ENCODE data around the gene SDC1.

SDC1 gene

DNA sequence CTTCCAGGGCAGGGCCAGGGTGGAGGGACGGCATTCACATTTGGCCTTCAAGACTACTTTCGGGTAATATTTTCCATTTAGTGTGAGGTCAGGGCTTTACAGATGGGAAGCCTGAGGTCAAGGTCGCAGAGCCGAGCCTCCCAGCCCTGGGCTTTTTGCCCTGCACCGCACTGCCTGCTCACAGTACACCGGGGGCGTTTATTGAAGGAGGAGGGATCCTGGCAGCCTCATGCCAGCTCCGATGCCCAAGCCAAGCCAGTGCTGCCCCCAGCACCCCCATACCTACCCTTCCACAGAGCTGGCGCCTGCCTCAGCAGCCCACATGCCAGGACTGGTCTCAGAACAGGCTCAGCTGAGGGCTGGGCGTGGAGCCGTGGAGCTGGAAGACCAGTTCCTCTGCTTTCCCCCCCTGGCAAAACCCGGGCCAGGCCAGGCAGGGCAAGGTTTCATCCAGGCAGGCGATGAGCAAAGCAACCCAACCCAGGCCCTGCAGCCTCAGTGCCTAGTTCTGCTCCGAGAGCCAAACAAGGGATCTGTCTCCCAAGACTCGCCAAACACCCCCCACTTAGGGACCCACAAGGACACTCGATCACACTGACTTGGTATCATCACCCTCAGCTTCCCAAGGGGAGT lies 11.9 kb downstream of the SDC1 start:
- DNase-seq = no peak

DNA sequence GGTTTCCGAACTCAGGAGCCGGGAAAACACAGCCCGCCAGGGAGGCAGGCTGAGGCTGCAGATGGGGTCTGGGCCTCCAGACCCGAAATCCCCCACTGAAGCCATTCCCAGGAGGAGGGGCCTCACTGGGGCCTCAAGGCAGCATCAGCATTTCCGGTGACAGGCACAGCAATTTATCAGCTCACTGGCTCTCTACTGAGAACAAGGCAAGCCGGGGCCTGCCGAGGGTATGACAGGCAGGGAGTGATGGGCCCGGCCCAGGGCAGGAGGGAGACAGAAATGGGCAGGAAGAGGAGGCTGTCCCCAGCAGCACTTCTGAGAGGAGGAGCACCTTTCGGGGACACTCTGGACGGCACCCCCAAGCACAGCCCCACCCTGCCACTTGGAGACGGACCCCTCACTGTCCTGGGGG lies 12.5 kb downstream of the SDC1 start:
- DNase-seq = no peak

DNA sequence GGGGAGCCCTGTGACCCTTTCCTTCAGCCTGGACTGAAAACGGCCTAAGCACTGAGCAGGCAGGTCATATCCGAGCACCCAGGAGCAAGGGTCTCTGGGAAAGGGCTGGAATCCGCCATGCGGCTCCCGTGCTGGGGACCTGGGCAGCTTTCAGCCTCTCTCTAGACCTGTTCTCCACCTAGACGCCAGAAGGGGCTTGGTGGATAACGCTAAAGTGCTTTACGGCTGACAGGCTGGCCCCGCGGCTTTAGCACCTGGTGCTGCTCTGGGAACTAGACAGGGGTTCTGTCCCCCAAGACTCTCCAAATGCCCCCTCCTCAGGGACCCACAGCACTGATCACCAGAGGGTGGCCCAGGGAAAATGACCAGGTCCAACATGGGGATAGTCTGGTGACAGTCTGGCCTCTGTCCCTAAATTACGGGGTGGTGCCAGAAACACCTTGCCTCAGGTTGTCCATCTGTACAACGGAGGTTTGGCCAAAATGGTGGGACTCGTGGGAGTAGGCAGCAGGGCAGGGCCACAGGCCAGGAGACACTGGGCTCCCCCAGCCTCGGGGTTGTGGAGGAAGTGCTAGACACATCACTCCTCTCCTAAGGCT lies 13.0 kb downstream of the SDC1 start:
- no peak for DNase-seq

DNA sequence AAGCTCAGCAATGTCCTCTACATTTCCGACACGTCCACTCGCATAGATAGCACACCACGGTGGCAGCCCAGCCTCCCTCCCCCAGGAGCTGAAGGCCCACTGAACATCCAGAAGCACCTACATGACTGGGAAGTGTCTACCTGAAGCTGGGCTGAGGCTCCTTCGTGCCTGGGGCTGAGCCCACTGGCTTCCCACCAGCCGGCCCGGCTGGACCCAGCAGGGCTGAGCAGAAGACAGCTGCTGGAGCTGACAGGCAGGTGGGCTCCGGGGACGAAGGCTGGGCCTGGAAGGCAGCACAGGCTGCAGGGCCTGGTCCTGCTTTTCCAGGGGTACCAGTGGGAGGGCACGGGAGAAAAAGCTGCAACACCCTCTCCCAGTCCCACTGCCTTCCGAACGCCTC lies 13.5 kb downstream of the SDC1 start:
- DNase-seq = no peak

DNA sequence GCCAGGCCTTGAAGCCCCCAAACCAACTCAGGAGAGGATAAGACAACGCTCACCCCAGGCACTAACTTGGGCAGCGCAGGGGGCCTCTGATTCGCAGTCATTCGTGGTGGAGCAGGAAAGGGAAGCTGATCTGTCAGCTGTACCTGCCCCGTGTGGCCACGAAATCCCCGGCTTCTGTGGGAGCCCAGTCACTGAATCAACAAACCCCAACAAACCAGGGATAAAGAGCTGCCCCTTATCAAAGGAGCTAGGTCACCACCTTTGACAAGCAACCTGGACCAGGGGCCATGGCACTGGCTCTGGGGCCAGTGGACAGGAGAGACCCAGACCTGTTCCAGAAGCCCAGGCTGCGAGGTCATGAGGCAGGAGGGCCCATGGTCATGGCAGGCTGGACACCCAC lies 14.5 kb downstream of the SDC1 start:
- no peak for DNase-seq

DNA sequence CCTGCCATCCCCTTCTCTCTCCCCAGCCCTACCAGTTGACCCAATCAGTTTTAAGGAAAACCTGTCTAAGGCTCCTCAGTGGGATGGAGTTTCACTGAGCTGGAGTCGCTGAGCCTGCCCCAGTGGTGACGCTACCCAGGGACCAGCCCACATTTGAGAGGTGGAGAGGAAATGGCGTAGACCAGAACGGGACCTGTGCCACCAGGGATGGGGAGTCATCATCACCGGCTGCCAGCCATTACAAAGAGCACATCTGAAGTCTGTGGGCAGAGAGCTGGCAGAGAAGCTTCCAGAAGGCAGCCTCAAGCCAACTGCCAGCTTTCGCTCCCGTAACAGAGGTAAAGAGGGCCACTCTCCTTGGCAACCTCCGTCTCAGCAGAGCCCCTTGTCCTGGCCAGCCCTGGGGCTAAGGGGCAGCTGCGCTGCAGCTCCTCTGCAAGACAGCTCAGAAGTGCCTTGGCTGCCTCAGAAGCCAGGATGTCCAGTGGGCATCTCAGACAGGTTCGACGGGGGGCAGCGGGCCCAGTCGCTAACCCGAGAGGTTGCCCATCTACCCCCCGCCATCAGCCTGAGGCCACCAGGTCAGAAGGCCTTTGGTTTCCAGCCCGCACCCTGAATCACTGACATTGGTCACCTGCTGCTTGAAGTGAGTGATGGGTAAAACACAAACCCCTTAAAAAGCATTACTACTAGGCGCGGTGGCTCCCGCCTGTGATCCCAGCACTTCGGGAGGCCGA lies 15.4 kb downstream of the SDC1 start:
- no peak for DNase-seq

DNA sequence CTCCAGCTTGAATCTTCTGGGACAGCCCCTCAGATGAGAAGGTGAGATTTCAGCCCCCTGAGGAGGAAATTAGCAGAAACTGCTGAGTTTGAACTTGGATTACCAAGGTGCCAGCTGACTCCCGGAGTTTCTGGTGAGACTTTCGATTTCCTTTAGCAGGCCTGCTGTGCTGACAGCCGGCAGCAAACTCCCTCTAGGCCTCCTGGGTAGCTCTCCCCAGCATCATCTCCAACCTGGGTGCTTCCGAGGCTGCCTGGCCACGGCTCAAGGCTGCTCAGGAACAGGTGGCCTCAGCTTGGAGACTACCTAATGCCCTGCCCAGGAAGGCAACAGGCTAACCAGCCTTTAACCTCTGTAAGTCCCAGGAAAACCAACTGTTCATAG lies 16.5 kb downstream of the SDC1 start:
- no peak for DNase-seq

DNA sequence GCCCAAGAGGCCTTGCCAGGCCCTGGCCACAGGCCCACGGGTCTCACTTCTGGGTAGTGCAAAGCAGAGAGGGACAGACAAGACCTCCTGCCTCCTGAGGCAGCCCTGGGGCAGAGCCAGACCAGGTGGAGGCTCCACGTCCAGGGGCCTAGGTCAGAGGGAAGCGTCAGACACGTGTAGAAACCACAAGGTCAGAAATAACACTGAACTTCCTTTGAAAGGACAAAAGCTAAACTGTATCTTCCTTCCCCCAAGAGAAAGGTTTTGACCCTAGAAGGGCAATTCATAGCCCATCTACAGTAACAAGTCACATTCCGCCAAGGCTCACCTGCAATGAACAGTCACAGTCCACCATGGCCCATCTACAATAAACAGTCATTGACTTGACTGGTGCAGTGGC lies 17.9 kb downstream of the SDC1 start:
- no peak for DNase-seq

DNA sequence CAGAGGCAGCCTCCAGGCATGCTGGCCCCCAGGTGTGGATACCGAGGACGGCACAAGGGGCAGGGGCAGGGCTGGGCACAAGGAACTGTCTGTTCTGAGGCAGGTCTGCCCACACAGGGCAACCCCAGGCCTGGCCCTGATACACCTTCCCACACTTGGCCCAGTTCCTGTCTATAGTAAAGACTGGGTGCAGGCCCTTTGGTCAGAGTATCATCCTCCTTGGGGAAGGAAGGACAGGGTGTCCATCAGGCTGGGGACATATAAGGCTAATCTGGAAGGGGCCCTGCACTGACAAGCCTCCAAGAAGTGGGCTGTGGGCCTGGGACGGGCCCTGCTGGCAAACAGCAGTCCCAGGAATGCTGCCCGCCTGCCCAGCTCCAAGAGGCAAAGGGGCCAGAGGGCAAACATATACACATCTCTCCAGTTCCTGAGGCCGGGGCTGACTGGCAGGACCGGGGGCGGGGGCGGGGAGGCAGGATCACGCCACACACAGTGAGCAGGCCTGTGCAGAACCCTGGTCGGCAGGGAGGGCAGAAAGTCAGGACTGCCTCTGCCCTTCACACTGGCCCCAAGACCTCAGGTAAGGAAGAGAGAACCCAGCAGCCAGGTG lies 18.9 kb downstream of the SDC1 start:
- DNase-seq = no peak

DNA sequence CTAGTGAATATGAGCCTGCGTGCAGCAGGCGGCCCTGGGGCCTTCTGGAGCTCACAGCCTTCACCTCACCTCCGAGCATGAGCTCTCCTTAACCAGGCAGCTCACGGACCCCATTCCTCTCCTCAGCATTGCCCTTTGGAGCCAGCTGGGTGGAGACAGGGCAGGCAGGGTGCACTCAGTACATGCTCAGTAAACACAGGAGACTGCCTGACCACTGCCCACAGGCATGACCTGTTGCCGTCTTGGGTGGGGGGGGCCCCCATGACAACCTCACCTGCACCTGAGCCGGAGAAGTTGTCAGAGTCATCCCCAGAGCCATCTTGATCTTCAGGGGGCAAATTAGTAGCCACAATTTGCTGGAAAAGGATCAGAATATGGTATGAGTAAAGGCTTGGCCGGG lies 19.9 kb downstream of the SDC1 start:
- no peak for DNase-seq

DNA sequence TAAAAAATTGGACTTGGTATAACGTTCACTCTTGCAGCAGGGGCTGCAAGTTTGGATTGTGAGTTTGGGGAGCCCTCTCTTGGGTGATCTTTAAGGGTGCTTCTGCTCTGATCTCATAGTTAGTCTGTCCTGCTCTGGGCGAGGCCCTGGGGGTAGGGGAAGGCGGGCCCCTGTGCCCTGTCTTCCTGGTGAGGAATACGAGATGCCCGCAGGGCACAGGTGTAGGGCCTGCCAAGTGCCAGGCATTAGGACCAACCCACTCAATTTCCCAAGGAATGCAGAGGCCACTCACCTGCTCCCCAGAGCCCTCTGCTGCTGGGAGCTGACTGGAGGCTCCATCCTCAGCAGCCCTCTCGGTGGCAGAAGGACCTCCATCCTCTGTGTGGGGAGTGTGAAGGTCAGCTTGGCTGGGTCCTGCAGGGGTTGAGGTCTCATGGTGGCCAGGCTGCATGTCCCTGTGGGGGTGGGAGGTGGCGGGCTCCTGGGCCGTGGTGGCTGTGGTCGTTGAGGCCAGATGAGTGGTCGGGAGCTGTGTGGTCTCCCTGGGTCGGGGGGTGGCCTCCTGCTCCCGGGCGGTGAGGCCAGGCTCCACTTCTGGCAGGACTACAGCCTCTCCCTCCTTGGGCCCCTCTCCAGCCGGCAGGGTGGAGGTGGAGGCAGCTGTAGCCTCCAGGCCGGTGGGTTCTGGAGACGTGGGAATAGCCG lies 21.3 kb downstream of the SDC1 start:
- no peak for DNase-seq

DNA sequence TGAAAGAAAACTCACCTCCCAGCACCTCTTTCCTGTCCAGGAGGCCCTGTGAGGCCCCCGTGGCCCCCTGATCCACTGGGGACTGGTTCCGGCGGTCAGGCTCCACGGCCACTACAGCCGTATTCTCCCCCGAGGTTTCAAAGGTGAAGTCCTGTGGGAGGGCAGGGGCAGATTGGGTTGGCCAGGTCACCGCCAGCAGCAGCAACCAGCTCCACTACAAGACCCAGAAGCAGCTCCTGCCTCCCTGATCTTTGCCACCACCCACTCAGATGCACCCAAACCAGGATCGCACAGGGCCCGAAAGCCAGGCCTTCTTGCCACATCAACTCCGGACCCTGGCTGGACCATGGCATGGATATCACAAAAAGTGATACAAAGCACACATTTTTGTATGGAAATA lies 21.9 kb downstream of the SDC1 start:
- no peak for DNase-seq

DNA sequence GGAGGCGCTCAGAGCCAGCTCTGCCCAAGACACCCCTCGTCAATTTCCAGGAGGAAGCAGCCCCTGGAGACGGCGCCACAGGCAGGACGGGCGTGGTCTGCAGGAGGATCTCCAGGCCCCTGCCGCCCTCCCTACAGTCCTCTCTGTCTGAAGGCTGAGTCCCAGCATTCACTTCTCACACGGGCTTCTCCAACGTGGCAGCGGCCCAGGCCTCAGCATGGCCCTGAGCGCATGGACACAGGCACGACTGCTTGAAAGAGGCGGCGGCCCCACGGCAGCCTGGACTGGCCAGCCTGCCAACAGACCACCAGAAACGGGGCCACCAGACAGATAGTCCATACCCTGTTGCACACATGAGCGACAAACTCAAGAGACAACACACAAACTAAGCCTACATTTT lies 23.3 kb downstream of the SDC1 start:
- no peak for DNase-seq

DNA sequence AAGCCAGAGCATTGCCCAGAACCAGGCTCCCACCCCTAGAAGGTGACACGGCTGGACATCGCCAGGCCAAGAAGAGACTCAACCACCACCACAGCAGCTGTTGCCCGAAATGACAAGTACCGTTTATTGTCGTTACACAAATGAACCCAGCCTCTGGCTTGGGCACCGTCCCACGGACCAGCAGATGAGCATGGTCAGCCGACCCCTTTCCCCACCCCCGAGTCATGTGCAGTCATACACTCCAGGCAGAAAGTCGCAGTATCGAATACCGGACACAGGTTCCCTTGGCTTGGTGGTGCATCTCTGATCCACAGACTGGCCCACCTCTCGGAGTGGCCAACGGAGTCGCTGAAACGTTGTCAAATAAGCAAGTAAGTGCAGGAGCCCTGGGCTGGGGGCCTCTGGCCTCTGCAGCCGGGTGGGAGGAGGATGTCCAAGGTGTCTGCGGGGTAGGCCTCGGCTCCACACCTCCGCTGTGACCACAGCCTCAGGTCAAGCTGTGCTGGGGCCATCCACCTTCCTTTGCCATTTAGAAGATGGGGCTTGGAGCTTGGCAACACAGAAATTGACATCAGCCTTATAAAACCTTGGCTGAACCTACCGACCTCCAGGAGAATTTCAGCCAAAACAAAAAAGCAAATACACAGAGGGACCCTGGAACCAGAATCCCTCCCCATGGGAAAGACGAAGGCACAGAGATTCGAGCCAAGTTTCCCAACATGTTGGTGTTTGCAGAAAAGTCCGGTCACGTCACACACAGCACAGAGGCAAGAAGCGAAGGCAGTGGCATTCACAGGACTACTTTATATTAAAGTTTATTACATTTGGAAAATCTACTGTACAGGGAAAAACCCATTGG lies 24.0 kb downstream of the SDC1 start:
- DNase-seq = no peak

DNA sequence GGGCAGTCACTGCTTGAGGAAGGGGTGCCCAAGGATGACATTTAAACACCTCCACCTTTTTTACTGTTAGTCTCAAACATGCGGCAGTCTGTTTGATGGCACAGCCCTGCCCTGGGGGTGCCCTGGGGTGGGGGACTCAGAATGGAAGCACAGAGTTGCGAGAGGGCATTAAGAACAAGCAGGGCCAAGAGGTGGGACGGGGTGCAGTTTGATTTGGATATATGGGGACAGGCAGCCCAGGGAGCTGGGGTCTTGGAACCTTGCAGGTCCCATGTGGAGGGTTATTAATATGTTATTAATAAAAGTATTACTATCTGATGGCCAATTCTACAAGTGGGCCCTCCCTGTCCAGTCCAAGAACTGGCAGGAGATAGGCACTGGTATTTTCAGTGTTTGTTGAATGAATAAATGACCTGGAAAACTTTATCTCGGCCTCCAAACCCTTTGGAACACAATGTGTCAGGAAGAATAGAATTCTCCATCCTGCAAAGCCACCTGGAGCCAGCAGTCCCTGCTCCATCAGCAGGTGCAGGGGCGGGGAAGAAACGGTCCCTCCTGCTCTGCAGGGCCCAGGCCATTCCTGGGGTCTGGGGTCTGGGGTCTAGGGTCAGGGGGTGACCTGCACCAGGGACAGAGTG lies 25.2 kb downstream of the SDC1 start:
- DNase-seq = no peak

DNA sequence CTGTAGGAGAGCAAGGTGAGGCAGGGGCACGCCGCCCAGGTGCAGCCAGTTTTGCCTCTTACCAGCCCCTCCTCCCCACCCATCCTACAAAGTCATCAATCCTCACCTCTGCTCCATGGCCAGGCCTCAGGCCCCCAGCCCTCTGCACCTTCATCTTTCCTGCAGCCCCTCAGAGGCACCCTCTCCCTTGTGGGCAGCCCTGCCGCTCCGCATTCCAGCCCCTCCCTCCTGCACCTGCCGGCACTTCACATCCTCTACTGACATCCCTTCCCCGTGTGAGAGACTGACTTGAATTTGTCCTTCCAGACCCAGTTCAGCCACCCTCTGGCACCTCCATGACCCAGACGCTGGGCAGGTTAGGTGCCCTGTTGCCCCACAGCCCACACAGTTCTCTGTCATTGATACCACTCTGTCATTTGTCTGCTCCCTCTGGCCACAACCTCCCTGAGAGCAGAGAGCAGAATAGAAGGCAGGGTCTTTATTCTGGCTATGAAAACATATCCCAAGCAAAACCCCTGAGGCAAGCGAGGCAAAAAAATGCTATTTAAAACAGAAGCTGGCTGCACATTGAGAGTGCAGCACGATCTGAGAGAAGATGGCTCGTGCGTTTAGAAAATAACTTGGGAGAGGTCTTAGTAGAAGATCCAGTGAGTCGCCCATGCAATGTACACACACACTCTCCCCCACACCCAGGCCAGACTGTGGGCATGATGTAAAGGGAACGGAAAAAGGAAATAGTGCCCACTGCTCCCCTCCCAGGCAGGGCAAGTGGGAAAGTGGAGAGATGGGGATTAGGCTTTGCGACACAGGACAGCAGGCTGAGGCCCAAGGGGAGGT lies 25.9 kb downstream of the SDC1 start:
- DNase-seq = no peak

DNA sequence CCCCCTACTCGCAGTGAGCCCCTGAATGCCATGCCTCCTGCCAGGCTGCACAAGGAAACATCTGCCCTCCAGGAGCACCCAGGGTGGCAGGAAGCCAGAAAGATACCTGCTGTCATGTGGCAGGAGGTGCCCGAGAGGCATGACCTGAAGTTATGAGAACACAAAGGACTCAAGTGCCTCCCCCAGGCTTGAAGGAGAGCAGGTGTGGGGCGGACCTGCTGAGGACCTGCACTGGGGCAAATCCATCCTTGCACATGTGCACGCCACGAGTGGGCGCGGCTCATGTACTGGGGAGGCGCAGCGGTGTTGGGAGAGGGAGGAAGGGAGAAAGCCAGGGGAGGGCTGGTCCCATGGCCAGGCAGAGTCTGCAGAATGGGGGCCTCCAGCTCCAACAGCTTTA lies 26.9 kb downstream of the SDC1 start:
- no peak for DNase-seq

DNA sequence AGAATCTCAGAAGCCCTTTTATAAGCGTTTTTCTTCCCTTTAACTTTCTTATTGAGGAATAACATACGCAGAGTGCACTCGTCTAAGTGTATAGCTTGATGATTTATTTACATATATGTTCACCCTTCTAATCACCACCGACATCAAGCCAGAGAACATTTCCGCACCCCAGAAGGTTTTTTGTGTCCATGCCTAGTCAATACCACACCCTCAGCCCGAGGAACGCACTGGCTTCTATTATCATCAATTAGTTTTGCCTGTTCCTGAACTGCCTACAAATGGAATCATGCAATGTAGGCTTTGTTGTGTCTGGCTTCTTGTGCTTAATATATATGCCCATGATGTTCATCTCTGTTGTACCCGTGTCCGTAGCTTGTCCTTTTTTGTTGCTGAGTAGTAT lies 27.7 kb downstream of the SDC1 start:
- no peak for DNase-seq

DNA sequence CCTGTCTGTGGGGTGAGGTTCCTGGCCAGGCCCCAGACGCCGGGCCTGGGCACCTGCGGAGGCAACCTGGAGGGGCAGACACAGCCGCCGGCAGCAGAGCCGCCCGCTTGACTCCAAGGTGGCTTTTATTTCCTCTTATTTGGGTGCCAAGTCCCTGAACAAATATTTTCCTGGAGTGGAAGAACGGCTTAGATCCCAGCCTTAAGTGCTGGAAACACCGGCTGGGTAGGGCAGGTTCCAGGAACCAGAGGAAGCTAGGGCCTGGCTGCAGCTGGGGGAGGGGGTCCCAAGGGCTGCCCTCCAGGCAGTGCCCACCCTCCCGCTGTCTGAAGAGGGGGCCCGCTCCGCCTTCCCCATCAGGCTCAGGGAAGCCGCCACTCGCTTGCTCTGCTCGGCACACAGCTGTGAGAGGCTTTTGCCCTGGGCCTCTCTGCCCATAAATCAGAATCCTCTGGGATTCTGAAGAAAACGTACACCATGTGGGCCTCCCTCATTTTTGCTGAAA lies 28.2 kb downstream of the SDC1 start:
- no peak for DNase-seq

DNA sequence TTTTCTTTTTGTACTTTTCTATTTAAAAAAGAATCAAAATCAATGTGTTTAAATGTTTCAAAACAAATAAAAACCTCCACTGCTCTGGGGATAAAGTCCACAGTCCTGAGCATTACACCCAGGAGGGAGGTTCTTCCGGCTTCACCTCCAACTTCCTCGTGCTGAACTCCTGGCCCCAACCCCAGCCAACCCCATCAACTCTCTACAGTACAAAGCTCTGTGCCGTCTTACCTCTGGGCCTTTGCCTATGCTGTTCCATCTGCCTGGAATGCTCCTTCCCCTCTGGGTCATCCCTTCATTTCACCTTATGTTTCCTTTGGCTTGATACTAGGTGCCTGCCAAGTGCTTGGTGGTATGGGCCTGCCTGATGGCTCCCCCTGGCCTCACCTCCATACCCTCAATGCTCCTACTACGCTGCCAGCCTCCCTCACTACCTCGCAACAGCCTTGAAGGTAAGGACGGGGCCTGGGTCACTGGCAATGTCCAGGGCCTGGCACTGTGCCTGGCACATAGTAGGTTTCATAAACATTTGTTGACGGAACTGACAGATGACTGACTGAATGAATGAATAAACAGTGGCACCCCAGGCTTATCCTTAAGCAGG lies 28.8 kb downstream of the SDC1 start:
- DNase-seq = no peak
